ENCODE measurements around the gene OPRM1.

The OPRM1 gene

DNA sequence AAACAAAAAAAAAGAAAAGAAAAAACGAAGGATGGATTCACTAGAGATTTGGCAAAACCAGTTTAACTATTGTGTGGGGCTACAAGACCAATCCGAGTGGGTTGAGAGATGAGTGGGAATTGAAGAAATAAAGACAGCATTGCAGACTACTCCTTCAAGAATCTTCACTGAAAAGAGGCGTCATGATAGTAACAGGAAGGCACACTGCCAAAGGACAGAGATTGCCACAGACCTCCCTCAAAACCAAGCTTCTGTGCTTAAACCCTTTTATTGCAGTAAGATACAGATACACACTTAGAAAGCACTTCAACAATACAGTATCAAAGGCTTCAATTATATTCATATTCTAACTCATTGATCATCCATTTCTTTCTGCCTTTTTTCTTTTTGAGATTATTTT lies 213.6 kb downstream of the OPRM1 start:
- TF ChIP-seq EGR1 (IDR thresholded peaks at IDR 0.05) = no peak
- TF ChIP-seq EP300 (IDR thresholded peaks at IDR 0.05; ENCODE audit: borderline replicate concordance) = no peak
- TF ChIP-seq NFIC (IDR thresholded peaks at IDR 0.05) = no peak
- TF ChIP-seq, protein P1, sequence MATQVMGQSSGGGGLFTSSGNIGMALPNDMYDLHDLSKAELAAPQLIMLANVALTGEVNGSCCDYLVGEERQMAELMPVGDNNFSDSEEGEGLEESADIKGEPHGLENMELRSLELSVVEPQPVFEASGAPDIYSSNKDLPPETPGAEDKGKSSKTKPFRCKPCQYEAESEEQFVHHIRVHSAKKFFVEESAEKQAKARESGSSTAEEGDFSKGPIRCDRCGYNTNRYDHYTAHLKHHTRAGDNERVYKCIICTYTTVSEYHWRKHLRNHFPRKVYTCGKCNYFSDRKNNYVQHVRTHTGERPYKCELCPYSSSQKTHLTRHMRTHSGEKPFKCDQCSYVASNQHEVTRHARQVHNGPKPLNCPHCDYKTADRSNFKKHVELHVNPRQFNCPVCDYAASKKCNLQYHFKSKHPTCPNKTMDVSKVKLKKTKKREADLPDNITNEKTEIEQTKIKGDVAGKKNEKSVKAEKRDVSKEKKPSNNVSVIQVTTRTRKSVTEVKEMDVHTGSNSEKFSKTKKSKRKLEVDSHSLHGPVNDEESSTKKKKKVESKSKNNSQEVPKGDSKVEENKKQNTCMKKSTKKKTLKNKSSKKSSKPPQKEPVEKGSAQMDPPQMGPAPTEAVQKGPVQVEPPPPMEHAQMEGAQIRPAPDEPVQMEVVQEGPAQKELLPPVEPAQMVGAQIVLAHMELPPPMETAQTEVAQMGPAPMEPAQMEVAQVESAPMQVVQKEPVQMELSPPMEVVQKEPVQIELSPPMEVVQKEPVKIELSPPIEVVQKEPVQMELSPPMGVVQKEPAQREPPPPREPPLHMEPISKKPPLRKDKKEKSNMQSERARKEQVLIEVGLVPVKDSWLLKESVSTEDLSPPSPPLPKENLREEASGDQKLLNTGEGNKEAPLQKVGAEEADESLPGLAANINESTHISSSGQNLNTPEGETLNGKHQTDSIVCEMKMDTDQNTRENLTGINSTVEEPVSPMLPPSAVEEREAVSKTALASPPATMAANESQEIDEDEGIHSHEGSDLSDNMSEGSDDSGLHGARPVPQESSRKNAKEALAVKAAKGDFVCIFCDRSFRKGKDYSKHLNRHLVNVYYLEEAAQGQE (IDR thresholded peaks at IDR 0.05; ENCODE audit: low read depth) = no peak
- TF ChIP-seq CEBPB (IDR thresholded peaks at IDR 0.05) = no peak
- TF ChIP-seq RAD21 (IDR thresholded peaks at IDR 0.05; ENCODE audit: low read depth) = no peak
- no peak for TF ChIP-seq TCF12 (IDR thresholded peaks at IDR 0.05; ENCODE audit: low read depth)
- no peak for TF ChIP-seq TAF1 (IDR thresholded peaks at IDR 0.05; ENCODE audit: low read depth)

DNA sequence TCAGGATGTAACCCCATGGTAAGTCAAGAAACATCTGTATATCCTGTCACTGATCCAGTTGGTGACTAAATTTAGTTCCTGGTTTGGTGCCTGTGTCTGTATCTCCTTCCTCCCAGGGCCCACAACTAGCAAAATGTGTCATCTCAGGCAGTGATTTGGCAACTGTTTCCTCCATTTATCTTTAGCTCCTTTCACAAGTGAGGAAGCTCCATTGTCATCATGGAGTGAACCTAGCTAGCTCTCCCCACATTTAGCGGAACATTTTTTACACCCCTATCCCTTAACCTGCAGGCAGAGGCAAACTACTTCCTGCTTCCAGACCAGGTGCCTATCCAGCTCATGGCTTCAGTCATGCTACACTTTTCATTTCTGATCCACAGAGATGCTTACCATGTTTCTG lies 218.0 kb downstream of the OPRM1 start:
- TF ChIP-seq NFIC (IDR thresholded peaks at IDR 0.05) = no peak
- no peak for TF ChIP-seq EP300 (IDR thresholded peaks at IDR 0.05; ENCODE audit: borderline replicate concordance)
- no peak for TF ChIP-seq TAF1 (IDR thresholded peaks at IDR 0.05; ENCODE audit: low read depth)
- TF ChIP-seq, protein P1 (IDR thresholded peaks at IDR 0.05; ENCODE audit: low read depth) = no peak
- TF ChIP-seq, protein P2, sequence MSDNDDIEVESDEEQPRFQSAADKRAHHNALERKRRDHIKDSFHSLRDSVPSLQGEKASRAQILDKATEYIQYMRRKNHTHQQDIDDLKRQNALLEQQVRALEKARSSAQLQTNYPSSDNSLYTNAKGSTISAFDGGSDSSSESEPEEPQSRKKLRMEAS (IDR thresholded peaks at IDR 0.05) = no peak
- TF ChIP-seq CREB1 (IDR thresholded peaks at IDR 0.05; ENCODE audit: low read depth) = no peak
- TF ChIP-seq CEBPB (IDR thresholded peaks at IDR 0.05) = no peak

DNA sequence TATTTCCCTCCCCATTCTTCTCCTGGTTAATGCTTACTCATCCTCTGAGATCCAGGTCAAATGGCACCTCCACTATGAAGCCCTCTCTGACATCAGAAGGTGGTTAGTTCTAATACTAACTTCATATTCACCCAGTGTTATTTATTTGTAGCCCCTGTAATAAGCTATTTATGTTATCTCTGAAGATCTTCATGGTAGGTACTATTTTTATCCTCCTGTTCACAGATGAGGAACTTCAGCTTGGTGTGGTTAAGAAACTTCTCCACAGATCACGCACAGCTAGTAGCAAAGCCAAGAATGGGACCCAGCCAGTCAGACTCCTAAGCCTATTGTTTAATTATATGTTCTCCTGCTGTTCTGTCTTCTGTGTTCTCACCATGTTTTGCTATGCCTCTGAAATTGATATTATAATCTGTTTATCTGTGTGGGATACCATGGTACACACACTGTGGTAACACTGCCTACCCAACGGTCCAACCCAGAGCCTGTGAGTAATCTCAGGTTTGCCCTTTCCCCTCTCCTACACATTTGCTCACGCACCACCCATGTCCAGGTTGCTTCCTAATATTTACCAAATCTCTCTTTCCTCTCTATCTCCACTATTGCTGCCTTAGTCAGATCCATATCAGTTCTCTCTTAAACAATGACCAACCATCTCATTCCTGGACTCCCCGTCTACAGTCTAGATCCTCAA lies 219.2 kb downstream of the OPRM1 start:
- no peak for TF ChIP-seq NFIC (IDR thresholded peaks at IDR 0.05)
- TF ChIP-seq, protein P3, sequence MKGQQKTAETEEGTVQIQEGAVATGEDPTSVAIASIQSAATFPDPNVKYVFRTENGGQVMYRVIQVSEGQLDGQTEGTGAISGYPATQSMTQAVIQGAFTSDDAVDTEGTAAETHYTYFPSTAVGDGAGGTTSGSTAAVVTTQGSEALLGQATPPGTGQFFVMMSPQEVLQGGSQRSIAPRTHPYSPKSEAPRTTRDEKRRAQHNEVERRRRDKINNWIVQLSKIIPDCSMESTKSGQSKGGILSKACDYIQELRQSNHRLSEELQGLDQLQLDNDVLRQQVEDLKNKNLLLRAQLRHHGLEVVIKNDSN (IDR thresholded peaks at IDR 0.05) = no peak
- no peak for TF ChIP-seq EP300 (IDR thresholded peaks at IDR 0.05; ENCODE audit: borderline replicate concordance)
- no peak for TF ChIP-seq RAD21 (IDR thresholded peaks at IDR 0.05; ENCODE audit: low read depth)
- TF ChIP-seq TEAD4 (IDR thresholded peaks at IDR 0.05) = no peak
- TF ChIP-seq ZBTB7A (IDR thresholded peaks at IDR 0.05; ENCODE audit: low read depth) = no peak

DNA sequence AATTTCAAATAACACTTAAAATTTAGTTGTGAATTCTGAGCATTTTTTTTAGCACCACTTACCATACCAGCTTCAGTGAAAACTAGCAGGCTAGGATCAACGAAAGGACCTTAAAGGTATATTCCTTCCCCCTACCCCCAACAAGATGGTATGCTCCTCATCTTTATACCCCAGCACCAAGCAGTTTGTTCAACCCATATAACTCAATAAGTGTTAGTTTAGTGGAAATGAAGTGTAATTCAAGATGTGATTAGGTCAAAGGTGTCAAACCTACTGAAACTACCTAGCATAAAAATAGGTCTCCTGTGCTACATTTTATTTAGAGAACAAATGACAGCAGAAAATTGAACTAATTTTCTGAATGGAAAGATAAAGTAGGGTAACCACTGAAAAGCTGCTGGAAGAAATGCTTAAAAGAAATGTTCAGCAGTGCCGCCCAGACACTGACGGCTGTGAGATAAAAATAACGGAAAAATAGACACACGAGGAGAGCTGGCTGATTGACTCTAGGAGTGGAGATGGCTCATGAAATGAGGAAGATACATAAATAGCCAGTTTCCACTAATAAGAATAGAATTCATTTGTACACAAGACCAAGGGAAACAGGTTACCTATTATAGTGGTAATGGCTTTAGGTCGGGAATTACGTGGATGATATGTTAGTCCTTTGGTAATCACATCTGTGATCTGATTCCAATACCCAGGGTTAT lies 222.8 kb downstream of the OPRM1 start:
- TF ChIP-seq YY1 (IDR thresholded peaks at IDR 0.05; ENCODE audit: low read depth) (no peak), RAD21 (IDR thresholded peaks at IDR 0.05; ENCODE audit: low read depth) (no peak), CREB1 (IDR thresholded peaks at IDR 0.05; ENCODE audit: low read depth) (no peak), EP300 (IDR thresholded peaks at IDR 0.05; ENCODE audit: borderline replicate concordance) (no peak), TCF12 (IDR thresholded peaks at IDR 0.05; ENCODE audit: low read depth) (no peak), TEAD4 (IDR thresholded peaks at IDR 0.05) (no peak), NFIC (IDR thresholded peaks at IDR 0.05) (no peak)
- TF ChIP-seq, protein P1 (IDR thresholded peaks at IDR 0.05; ENCODE audit: low read depth) = no peak
- TF ChIP-seq, protein P2 (IDR thresholded peaks at IDR 0.05) = no peak

DNA sequence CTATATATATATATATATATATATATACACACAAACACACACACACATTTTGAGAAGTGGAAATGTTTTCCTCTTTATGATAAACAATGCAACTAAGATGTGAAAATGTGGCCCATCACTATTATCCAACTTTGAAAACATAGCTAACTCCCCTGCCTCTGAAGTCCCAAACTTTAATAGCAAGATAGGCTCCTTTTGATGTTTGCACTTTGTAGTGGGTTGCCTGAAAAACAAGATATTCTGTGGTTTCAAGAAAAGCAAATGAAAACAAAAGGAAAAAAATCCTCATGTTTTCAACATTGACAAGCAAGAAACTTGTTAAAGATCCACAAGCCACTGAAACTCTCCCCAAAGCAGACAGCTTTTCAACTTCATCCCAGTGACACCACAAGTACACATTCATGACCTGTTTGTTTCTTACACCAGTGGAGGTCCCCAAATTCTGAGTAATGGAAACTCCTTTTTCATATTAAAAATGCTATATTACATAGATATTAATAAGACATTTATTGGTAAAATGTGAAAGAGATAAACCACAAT lies 227.6 kb downstream of the OPRM1 start:
- TF ChIP-seq TCF12 (IDR thresholded peaks at IDR 0.05; ENCODE audit: low read depth) = no peak
- TF ChIP-seq CEBPB (IDR thresholded peaks at IDR 0.05) = no peak
- TF ChIP-seq, protein P1 (IDR thresholded peaks at IDR 0.05; ENCODE audit: low read depth) = no peak
- no peak for TF ChIP-seq YY1 (IDR thresholded peaks at IDR 0.05; ENCODE audit: low read depth)
- no peak for TF ChIP-seq TAF1 (IDR thresholded peaks at IDR 0.05; ENCODE audit: low read depth)
- no peak for TF ChIP-seq NFIC (IDR thresholded peaks at IDR 0.05)
- TF ChIP-seq FOXM1 (IDR thresholded peaks at IDR 0.05; ENCODE audit: borderline replicate concordance, low read depth) = no peak
- TF ChIP-seq, protein P3 (IDR thresholded peaks at IDR 0.05) = no peak

Data from Ishikawa (cell line).